Muscle layer of duodenum (tissue), 2 donors: ENCODE data around the gene TLK2.
"Not testable (repeated sequence)": the region's sequence is repeated elsewhere in the genome, so short reads cannot be mapped to it uniquely, and the experiment has no call there.

Experiments used
- H3K27ac ChIP-seq: one replicate; pipeline ENCODE4 v1.7.0; 2013; ENCODE audit warnings: mild to moderate bottlenecking, low read length
- H3K27me3 ChIP-seq: one replicate; pipeline ENCODE4 v1.7.0; 2013; ENCODE audit warnings: low read depth, mild to moderate bottlenecking, control low read depth, low read length
- H3K36me3 ChIP-seq, 2 donors: one replicate each; pipeline ENCODE4 v1.7.0; 2013; ENCODE audit warnings: low read length in 2 of 2, control low read depth in 1 of 2, mild to moderate bottlenecking in 1 of 2; ENCODE audit not compliant: insufficient read depth in 2 of 2, control insufficient read depth in 1 of 2
- H3K4me1 ChIP-seq, 2 donors: one replicate each; pipeline ENCODE4 v1.7.0; 2013; ENCODE audit warnings: low read length in 2 of 2, mild to moderate bottlenecking in 2 of 2, control low read depth in 1 of 2, moderate library complexity in 1 of 2; ENCODE audit not compliant: insufficient read depth in 2 of 2, control insufficient read depth in 1 of 2
- H3K4me3 ChIP-seq, 2 donors: one replicate each; pipeline ENCODE4 v1.7.0; 2013; ENCODE audit warnings: low read length in 2 of 2, low read depth in 1 of 2, mild to moderate bottlenecking in 1 of 2
- H3K9me3 ChIP-seq, 2 donors: one replicate each; pipeline ENCODE4 v1.7.0; 2013; ENCODE audit warnings: low read length in 2 of 2, control low read depth in 1 of 2, mild to moderate bottlenecking in 1 of 2; ENCODE audit not compliant: control insufficient read depth in 1 of 2
- donor health status: healthy.

TLK2 gene

DNA sequence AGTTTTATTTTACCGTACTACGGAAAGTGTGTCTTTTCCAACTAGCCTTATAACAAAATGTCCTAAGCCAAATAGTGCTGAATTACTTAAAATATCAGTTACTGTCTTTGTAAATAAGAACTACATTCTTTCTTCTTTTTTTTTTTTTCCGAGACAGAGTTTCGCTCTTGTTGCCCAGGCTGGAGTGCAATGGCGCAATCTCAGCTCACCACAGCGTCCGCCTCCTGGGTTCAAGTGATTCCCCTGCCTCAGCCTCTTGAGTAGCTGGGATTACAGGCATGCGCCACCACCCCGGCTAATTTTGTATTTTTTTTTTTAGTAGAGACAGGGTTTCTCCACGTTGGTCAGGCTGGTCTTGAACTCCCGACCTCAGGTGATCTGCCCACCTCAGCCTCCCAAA is 113.2 kb downstream of the TLK2 start:
- not testable (repeated sequence) for H3K27ac ChIP-seq, H3K4me3 ChIP-seq, H3K27me3 ChIP-seq, H3K9me3 ChIP-seq, H3K4me1 ChIP-seq
- H3K36me3 ChIP-seq = peaks cover 20 to 47% of the 10 kb centered on the region in 2 donors

DNA sequence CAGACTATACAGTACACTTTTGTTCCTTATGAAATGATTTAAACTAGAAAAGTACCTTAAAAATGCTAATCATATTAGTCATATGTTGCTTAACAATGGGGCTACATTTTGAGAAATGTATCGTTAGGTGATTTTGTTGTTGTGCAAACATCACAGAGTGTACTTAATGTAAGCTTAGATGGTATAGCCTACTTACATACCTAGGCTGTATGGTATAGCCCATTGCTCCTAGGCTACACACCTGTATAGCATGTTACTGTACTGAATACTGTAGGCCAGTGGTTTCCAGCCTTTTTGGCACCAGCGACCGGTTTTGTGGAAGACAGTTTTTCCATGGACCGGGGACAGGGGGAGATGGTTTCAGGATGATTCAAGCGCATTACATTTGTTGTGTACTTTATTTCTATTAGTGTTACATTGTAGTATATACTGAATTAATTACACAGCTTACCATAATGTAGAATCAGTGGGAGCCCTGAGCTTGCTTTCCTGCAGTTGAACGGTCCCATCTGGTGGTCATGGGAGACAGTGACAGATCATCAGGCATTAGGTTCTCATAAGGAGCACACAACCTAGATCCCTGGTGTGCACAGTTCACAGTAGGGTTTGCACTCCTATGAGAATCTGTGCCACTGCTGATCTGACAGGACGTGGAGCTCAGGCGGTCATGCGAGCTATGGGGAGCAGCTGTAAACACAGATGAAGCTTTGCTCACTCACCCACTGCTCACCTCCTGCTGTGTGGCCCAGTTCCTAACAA is 113.9 kb downstream of the TLK2 start:
- no peaks in the 10 kb centered on the region for H3K27me3 ChIP-seq
- no peaks in the 10 kb centered on the region for H3K4me1 ChIP-seq
- no peak overlapping the region for H3K4me3 ChIP-seq
- H3K27ac ChIP-seq = no peak overlapping the region
- H3K36me3 ChIP-seq = peaks cover 23 to 48% of the 10 kb centered on the region in 2 donors
- no peaks in the 10 kb centered on the region for H3K9me3 ChIP-seq

DNA sequence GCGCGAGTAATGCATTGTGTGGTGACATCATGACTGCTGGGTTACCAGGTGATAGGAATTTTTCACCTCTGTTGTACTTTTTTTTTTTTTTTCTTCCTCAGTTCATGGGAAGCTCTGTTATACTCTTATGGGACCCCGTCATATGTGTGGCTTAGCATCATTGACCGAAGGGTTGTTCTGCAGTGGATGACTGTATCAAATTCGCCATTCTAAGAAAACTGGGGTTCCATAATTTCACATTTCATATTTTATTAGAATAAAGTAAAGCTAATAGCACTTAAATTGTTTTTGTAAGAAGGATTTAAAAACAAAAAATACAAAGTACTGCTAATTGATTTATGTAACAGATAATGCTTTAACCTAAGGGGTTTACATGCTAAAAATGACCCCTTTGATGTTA is 116.9 kb downstream of the TLK2 start:
- Histone ChIP-seq H3K9me3 (no peaks in the 10 kb centered on the region), H3K27ac (no peak overlapping the region), H3K4me1 (no peaks in the 10 kb centered on the region), H3K4me3 (no peak overlapping the region), H3K36me3 (peaks cover 39 to 57% of the 10 kb centered on the region in 2 donors), H3K27me3 (no peaks in the 10 kb centered on the region)

DNA sequence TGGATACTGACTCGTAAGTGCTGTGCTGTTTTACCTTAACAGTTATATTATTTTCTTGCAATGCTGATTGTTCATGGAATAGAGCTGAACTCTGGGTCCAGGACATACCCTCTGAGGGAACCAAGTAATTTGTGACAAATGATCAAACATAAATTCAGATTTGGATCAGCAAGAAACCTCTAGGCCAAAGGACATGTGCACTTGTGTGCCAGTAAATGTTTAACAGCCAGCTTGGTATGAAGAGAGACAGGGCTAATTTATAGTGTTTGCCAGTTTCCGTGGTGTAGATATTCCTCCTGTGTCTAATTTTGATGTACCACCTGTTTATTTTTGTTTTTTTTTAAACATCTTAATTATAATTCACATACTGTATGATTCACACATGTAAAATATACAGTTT is 118.0 kb downstream of the TLK2 start:
- no peak overlapping the region for H3K4me3 ChIP-seq
- no peak overlapping the region for H3K27ac ChIP-seq
- peaks cover 49 to 69% of the 10 kb centered on the region in 2 donors for H3K36me3 ChIP-seq
- H3K4me1 ChIP-seq = no peaks in the 10 kb centered on the region
- H3K27me3 ChIP-seq = no peaks in the 10 kb centered on the region
- H3K9me3 ChIP-seq = no peaks in the 10 kb centered on the region

DNA sequence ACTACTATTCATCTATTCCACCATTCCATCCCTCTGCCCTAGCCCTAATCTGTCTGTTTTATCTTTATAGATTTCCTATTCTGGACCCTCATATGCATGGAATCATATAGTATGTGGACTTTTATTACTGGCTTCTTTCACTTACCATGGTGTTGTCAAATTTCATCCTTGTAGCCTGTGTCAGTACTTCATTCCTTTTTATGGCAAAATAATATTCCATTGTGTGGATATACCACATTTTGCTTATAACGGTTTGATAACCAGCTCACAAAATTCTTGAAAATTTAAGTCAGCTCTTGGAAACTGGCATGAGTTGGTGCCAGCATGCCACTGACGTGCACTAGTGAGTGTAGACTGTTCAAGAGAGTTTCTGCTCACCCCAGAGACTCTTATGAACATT is 118.5 kb downstream of the TLK2 start:
- no peak overlapping the region for H3K27ac ChIP-seq
- H3K4me3 ChIP-seq = no peak overlapping the region
- H3K36me3 ChIP-seq = peaks cover 51 to 74% of the 10 kb centered on the region in 2 donors
- H3K9me3 ChIP-seq = no peaks in the 10 kb centered on the region
- H3K27me3 ChIP-seq = no peaks in the 10 kb centered on the region
- H3K4me1 ChIP-seq = no peaks in the 10 kb centered on the region

DNA sequence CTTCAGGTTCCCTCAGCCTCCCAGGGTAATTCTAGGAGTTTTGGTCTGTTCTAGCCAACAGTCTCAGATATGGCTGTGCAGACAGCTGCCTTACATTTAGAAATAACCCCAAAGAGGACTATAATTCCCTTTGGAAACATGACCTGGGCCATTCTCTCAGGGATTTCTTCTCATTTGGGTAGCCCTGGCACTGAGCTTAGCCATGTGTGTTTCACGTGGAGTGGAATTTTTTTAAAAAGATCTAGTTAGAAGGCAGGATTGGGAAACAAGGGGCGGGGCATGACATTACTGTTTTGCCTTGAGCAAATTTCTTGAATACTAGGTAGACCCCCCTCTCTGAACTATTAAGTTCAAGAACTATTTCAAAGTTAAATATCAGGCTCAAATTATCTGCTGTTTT is 119.3 kb downstream of the TLK2 start:
- no peak overlapping the region for H3K27ac ChIP-seq
- no peak overlapping the region for H3K4me3 ChIP-seq
- H3K36me3 ChIP-seq = peaks cover 54 to 77% of the 10 kb centered on the region in 2 donors
- H3K9me3 ChIP-seq = no peaks in the 10 kb centered on the region
- H3K27me3 ChIP-seq = no peaks in the 10 kb centered on the region
- no peaks in the 10 kb centered on the region for H3K4me1 ChIP-seq

DNA sequence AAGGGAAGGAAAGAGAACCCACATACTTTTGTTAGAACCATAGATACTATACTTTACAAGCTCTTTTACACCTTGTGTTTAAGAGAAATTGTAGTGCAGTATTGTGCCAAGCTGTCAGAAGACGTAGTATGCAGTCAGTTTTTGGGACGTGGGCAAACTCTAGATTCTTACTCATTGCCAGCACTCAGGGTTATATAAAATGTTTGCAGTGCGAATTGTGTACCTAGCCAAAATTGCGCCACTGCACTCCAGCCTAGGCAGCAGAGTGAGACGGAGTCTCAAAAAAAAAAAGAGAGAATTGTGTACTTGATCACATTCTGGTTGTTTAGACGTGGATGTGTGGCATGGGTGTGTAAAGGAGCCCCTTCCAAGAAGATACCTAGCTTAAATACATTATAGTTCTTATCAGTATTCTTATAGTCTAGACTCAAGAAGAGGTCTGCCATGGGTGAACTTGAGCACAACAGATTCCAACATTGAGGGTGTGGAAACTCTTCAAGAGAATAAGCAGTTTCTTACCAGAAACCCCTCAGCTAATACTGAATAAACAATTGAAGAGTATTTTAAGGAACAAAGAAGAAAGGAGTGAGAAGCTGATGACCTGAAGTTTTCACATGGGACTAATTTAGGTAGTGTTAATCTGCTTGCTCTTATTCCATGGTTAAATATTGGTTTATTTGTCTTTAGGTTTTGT is 121.5 kb downstream of the TLK2 start:
- no peak overlapping the region for H3K27ac ChIP-seq
- H3K27me3 ChIP-seq = no peaks in the 10 kb centered on the region
- no peak overlapping the region for H3K4me3 ChIP-seq
- H3K36me3 ChIP-seq = peaks cover 58 to 80% of the 10 kb centered on the region in 2 donors
- no peaks in the 10 kb centered on the region for H3K4me1 ChIP-seq
- H3K9me3 ChIP-seq = no peaks in the 10 kb centered on the region

DNA sequence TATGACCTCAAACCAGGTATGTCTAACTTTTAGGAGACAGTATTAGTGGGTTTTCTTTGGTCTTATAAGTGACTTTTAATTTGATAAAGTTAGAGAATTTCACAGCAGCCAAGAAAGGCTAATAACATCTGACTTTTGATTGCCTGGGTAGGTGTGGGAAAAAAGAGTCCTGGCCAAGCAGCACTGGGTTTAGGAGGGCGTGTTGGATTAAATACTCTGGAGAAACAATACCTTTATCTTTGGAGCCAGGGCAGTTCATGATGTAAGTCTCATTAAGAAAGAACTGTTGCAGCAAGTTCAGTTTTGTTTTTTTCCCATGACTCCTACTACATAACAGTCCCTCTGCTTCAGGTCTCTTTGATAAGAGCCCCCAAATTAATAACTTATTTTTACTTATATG is 122.2 kb downstream of the TLK2 start:
- H3K4me3 ChIP-seq = no peak overlapping the region
- H3K4me1 ChIP-seq = no peaks in the 10 kb centered on the region
- no peaks in the 10 kb centered on the region for H3K27me3 ChIP-seq
- H3K27ac ChIP-seq = no peak overlapping the region
- peaks cover 53 to 74% of the 10 kb centered on the region in 2 donors for H3K36me3 ChIP-seq
- no peaks in the 10 kb centered on the region for H3K9me3 ChIP-seq

DNA sequence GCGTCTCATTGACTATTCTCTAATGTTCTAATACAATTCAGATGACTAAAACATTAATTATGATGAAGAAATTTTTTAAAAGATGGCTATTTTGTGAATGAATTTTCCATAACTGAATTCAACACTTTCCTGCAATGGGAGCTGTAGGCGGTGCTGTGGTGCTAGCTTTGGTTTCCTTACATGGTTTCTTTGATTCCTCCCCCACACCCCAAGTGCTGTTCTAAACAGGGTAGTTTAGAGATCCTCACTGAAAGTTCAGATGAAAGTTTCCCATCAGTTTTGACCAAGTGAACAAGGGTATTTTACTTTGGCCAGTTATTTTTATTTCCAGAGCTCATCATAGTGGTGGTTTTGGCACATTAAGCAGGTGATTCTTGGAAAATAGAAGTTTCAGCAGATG is 122.8 kb downstream of the TLK2 start:
- H3K27me3 ChIP-seq = no peaks in the 10 kb centered on the region
- no peak overlapping the region for H3K27ac ChIP-seq
- no peak overlapping the region for H3K4me3 ChIP-seq
- H3K9me3 ChIP-seq = no peaks in the 10 kb centered on the region
- H3K36me3 ChIP-seq = peaks cover 57 to 73% of the 10 kb centered on the region in 2 donors
- no peaks in the 10 kb centered on the region for H3K4me1 ChIP-seq

DNA sequence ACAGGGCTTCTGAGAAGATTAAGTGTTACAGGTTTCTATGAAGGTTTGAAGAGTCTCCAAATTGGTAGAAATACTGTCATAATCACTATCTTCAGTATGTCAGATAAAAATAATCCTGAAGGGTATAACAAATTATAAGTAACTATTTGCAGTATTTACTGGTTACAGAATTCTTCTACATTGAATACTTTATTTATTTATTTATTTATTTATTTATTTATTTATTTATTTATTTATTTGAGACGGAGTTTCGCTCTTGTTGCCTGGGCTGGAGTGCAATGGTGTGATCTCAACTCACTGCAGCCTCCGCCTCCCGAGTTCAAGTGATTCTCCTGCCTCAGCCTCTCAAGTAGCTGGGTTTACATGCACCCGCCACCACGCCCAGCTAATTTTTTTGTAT is 125.2 kb downstream of the TLK2 start:
- peaks cover 57 to 76% of the 10 kb centered on the region in 2 donors for H3K36me3 ChIP-seq
- not testable (repeated sequence) for H3K27me3 ChIP-seq, H3K4me1 ChIP-seq, H3K27ac ChIP-seq, H3K4me3 ChIP-seq, H3K9me3 ChIP-seq

DNA sequence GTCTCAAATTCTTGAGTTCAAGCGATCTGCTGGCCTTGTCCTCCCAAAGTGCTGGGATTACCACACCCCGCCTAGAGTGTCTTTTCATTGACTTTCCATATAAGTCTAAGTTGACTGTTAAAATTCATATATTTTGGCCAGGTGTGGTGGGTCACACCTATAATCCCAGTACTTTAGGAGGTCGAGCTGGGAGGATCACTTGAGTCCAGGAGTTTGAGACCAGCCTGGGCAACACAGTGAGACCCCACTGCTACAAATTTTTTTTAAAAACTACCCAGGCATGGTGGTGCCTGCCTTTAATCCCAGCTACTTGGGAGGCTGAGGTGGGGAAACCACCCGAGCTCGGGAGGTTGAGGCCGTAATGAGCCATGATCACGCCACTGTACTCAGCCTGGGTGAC is 127.0 kb downstream of the TLK2 start:
- Histone ChIP-seq H3K4me3 (no peak overlapping the region), H3K27ac (no peak overlapping the region), H3K9me3 (no peaks in the 10 kb centered on the region), H3K4me1 (no peaks in the 10 kb centered on the region), H3K36me3 (peaks cover 58 to 75% of the 10 kb centered on the region in 2 donors), H3K27me3 (no peaks in the 10 kb centered on the region)
